Mammary epithelial cell (primary cell): ENCODE results near the gene PBLD.

Experiments
- CTCF ChIP-seq, 2 donors: IDR thresholded peaks in 1 of 2; conservative IDR thresholded peaks in 1 of 2; 2 replicates each; pipeline ENCODE4 v1.5.1; 2011 to 2012; ENCODE audit warnings: inconsistent platforms in 2 of 2, low read length in 2 of 2, mild to moderate bottlenecking in 2 of 2, control low read depth in 1 of 2, low read depth in 1 of 2; ENCODE audit not compliant: insufficient read depth in 1 of 2; ENCODE audit errors: extremely low read depth in 1 of 2
- EZH2 ChIP-seq: IDR thresholded peaks from 2 replicates; pipeline ENCODE4 v1.6.1; 2012; ENCODE audit warnings: low read length, inconsistent platforms, borderline replicate concordance

- TF ChIP-seq CTCF (conservative IDR thresholded peaks at IDR 0.05 in 1 of 2, IDR thresholded peaks at IDR 0.05 in 1 of 2; ENCODE audit: extremely low read depth in 1 of 2, insufficient read depth in 1 of 2, low read depth in 1 of 2, low read length in 2 of 2) (no peak), EZH2 (no peak)
Measured at GRCh38 chr10:68333440-68334431, 1.0 kb upstream of the PBLD start.
